Spinal cord (tissue), 10 donors: Measurements from ENCODE around the gene CMSS1. TPM values are rescaled to one million over a fixed set of nuclear protein-coding genes. Genes with fewer than 3 reads are reported as not detected.

Source experiments
- DNase-seq, 6 donors: peaks; one replicate each; pipeline versions ENCODE4 v3.0.0 to v3.0.0-alpha.2; 2013 to 2015; ENCODE audit warnings: low spot score in 6 of 6, low read depth in 4 of 6
- H3K27ac ChIP-seq: one replicate; pipeline ENCODE4 v1.5.1; 2013; ENCODE audit warnings: low read depth, low read length, control low read depth
- H3K27me3 ChIP-seq: one replicate; pipeline ENCODE4 v1.6.1; 2013; ENCODE audit warnings: low read length; ENCODE audit not compliant: control insufficient read depth, insufficient read depth
- H3K36me3 ChIP-seq: one replicate; pipeline ENCODE4 v1.6.1; 2013; ENCODE audit warnings: low read length; ENCODE audit not compliant: control insufficient read depth, insufficient read depth
- H3K4me1 ChIP-seq: one replicate; pipeline ENCODE4 v1.6.1; 2013; ENCODE audit warnings: low read length; ENCODE audit not compliant: control insufficient read depth, insufficient read depth
- H3K4me3 ChIP-seq: one replicate; pipeline ENCODE4 v1.5.1; 2013; ENCODE audit warnings: low read depth, low read length, control low read depth
- H3K9me3 ChIP-seq: one replicate; pipeline ENCODE4 v1.6.1; 2013; ENCODE audit warnings: low read length; ENCODE audit not compliant: control insufficient read depth, insufficient read depth
- WGBS: methylation state at CpG from one replicate; pipeline ENCODE4 v1.1.5; 2013; ENCODE audit warnings: missing lambda C conversion rate; ENCODE audit not compliant: insufficient coverage; 5-methylcytosine and 5-hydroxymethylcytosine counted together
- polyA plus RNA-seq, 2 donors: library from polyadenylated mRNA; unstranded; fragments of 120-200 nt; gene quantifications; one replicate each; pipeline ENCODE4 v1.2.1, GENCODE V29; 2013; ENCODE audit not compliant: insufficient read length in 2 of 2
- total RNA-seq, 2 donors: library from RNA; depleted of rRNA in 1 of 2; stranded (reverse); fragments of 120-200 nt in 1 of 2; fragments of >200 nt in 1 of 2; gene quantifications; one replicate each; pipeline versions ENCODE4 v1.2.3 to v1.2.4, GENCODE V29; 2013 to 2014
- donor health status: healthy.

The CMSS1 gene
- total and polyA plus RNA-seq, 4 donors: 19.9 to 50.4 (median 36.3) TPM

GRCh38 chr3:99846477-99847160 is 29.0 kb downstream of the CMSS1 start:
- Histone ChIP-seq H3K36me3 (no peaks in the 10 kb centered on the region), H3K27me3 (no peaks in the 10 kb centered on the region), H3K4me1 (no peaks in the 10 kb centered on the region), H3K4me3 (no peak overlapping the region), H3K27ac (no peak overlapping the region), H3K9me3 (no peaks in the 10 kb centered on the region)
- WGBS: no CpG with 5 or more reads among the region's 6 CpGs
- DNase-seq: no peak

GRCh38 chr3:99848433-99848832 is 30.8 kb downstream of the CMSS1 start:
- no peak for DNase-seq
- H3K36me3 ChIP-seq: no peaks in the 10 kb centered on the region
- H3K27ac ChIP-seq: no peak overlapping the region
- H3K4me3 ChIP-seq: no peak overlapping the region
- no peaks in the 10 kb centered on the region for H3K4me1 ChIP-seq
- WGBS: 59% methylated on average over 6 of the region's 6 CpGs
- H3K9me3 ChIP-seq: no peaks in the 10 kb centered on the region
- H3K27me3 ChIP-seq: no peaks in the 10 kb centered on the region

DNA sequence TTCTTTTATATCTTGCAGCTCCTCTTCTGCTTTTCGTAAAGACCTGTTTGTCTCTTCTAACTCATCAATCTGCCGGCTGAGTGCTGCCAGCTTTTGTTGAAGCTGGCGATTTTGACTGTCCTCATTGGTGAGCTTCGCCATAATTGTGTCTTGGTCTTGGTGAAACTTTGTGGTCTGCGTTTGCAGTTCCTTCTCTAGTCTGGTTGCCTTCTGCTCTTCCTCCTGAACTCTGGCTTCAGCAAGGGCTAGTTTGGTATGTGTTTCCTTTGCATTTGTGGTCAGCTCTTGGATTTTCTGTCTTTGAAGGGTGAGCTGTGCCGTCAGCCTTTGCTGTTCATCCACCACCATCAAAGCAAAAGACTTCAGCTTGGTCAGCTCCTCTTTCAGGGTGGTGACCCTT is 32.9 kb downstream of the CMSS1 start:
- H3K27me3 ChIP-seq: no peaks in the 10 kb centered on the region
- no peaks in the 10 kb centered on the region for H3K9me3 ChIP-seq
- no peak overlapping the region for H3K27ac ChIP-seq
- no peaks in the 10 kb centered on the region for H3K4me1 ChIP-seq
- H3K36me3 ChIP-seq: no peaks in the 10 kb centered on the region
- no peak overlapping the region for H3K4me3 ChIP-seq
- 75% methylated on average over 4 of the region's 6 CpGs for WGBS
- DNase-seq: no peak

GRCh38 chr3:99851955-99852354 is 34.3 kb downstream of the CMSS1 start:
- H3K27me3 ChIP-seq: no peaks in the 10 kb centered on the region
- H3K27ac ChIP-seq: no peak overlapping the region
- no peaks in the 10 kb centered on the region for H3K36me3 ChIP-seq
- DNase-seq: no peak
- H3K9me3 ChIP-seq: no peaks in the 10 kb centered on the region
- no peak overlapping the region for H3K4me3 ChIP-seq
- WGBS: no CpG with 5 or more reads among the region's 1 CpG
- H3K4me1 ChIP-seq: no peaks in the 10 kb centered on the region

- WGBS: 100% methylated on average over 1 of the region's 1 CpG
Observed at GRCh38 chr3:99852851-99853250, 35.2 kb downstream of the CMSS1 start.

GRCh38 chr3:99854756-99855298 is 37.2 kb downstream of the CMSS1 start:
- WGBS: no CpG with 5 or more reads among the region's 1 CpG

More at GRCh38 chr3:99852851-99853250, 35.2 kb downstream of the CMSS1 start:
- H3K36me3 ChIP-seq: no peaks in the 10 kb centered on the region
- DNase-seq: no peak
- H3K27ac ChIP-seq: no peak overlapping the region
- no peaks in the 10 kb centered on the region for H3K9me3 ChIP-seq
- H3K27me3 ChIP-seq: no peaks in the 10 kb centered on the region
- no peaks in the 10 kb centered on the region for H3K4me1 ChIP-seq
- H3K4me3 ChIP-seq: no peak overlapping the region

DNA sequence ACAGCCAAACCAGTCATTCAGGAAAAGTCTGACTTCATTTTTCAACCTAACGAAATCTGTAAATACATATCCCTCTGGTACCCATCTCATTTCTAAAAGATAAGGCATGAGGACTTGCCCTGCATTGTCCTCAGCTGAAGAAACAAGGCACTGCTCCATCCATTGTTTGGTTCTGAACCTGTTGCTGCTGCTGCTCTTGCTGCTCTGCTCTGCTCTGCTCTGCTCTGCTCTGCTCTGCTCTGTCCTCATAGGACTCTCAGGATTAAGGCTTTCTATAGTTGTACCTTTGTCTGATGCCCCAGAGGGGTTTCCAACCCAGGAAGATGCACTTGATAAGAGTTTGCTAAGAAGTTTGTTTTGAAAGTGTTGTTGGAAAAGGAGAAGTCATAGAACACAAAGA is 38.2 kb downstream of the CMSS1 start:
- no peak for DNase-seq
- H3K36me3 ChIP-seq: no peaks in the 10 kb centered on the region
- no peaks in the 10 kb centered on the region for H3K4me1 ChIP-seq
- H3K9me3 ChIP-seq: no peaks in the 10 kb centered on the region
- WGBS: 100% methylated on average over 1 of the region's 1 CpG
- H3K4me3 ChIP-seq: no peak overlapping the region
- H3K27ac ChIP-seq: no peak overlapping the region
- no peaks in the 10 kb centered on the region for H3K27me3 ChIP-seq

More at GRCh38 chr3:99854756-99855298, 37.2 kb downstream of the CMSS1 start:
- Histone ChIP-seq H3K4me1 (no peaks in the 10 kb centered on the region), H3K36me3 (no peaks in the 10 kb centered on the region), H3K4me3 (no peak overlapping the region), H3K27me3 (no peaks in the 10 kb centered on the region), H3K27ac (no peak overlapping the region), H3K9me3 (no peaks in the 10 kb centered on the region)
- no peak for DNase-seq

GRCh38 chr3:99856437-99857220 is 39.0 kb downstream of the CMSS1 start:
- H3K4me1 ChIP-seq: no peaks in the 10 kb centered on the region
- no peak overlapping the region for H3K27ac ChIP-seq
- H3K27me3 ChIP-seq: no peaks in the 10 kb centered on the region
- H3K9me3 ChIP-seq: no peaks in the 10 kb centered on the region
- WGBS: no CpG with 5 or more reads among the region's 3 CpGs
- no peaks in the 10 kb centered on the region for H3K36me3 ChIP-seq
- no peak overlapping the region for H3K4me3 ChIP-seq
- DNase-seq: no peak

- Histone ChIP-seq H3K4me1 (no peaks in the 10 kb centered on the region), H3K36me3 (no peaks in the 10 kb centered on the region), H3K27me3 (no peaks in the 10 kb centered on the region), H3K4me3 (no peak overlapping the region), H3K9me3 (no peaks in the 10 kb centered on the region), H3K27ac (no peak overlapping the region)
- no peak for DNase-seq
- no CpG with 5 or more reads among the region's 1 CpG for whole genome bisulfite sequencing
Observed at GRCh38 chr3:99857278-99857677, 39.6 kb downstream of the CMSS1 start.
